KBM-7 (cell line): ENCODE data around the gene TNFRSF4.
A peak's percentile ranks its signal among the peaks of the same experiment; 100 is the strongest.

Experiments
- DNase-seq: peaks from one replicate; pipeline ENCODE4 v3.0.0-alpha.2; 2015
- in situ Hi-C: fragments of 300-500 bp; cut with MboI; formaldehyde crosslinking; loops from 2 replicates; pipeline ENCODE4 v1.14.3; 2020; ENCODE audit warnings: low sequenced_read_pairs, low pct_unique_long_range_greater_than_20kb, mixed read lengths

TNFRSF4 gene

GRCh38 chr1:1225913-1226312, 12.0 kb upstream of the TNFRSF4 start:
- in situ Hi-C loops = loop anchor here (25.0 kb wide), 1 partner anchor 89 kb away; no protein-coding TSS in a partner anchor
- DNase-seq = no peak

GRCh38 chr1:1225238-1225845, 11.4 kb upstream of the TNFRSF4 start:
- DNase-seq = no peak
- in situ Hi-C loops = loop anchor here (25.0 kb wide), 1 partner anchor 88 kb away; no protein-coding TSS in a partner anchor

GRCh38 chr1:1223891-1224290, 9.9 kb upstream of the TNFRSF4 start:
- no peak for DNase-seq
- in situ Hi-C loops = no loop called here

GRCh38 chr1:1223321-1223720, 9.4 kb upstream of the TNFRSF4 start:
- in situ Hi-C loops = no loop called here

GRCh38 chr1:1222575-1223225, 8.7 kb upstream of the TNFRSF4 start:
- in situ Hi-C loops = no loop called here
- no peak for DNase-seq

More at GRCh38 chr1:1223321-1223720, 9.4 kb upstream of the TNFRSF4 start:
- no peak for DNase-seq

- in situ Hi-C loops = no loop called here
- DNase-seq = no peak
These were observed 8.1 kb upstream of the TNFRSF4 start for GRCh38 chr1:1221887-1222574.

- in situ Hi-C loops = no loop called here
- DNase-seq = no peak
These were observed 6.2 kb upstream of the TNFRSF4 start for GRCh38 chr1:1220197-1220596.

GRCh38 chr1:1219341-1219740, 5.4 kb upstream of the TNFRSF4 start:
- in situ Hi-C loops = no loop called here
- DNase-seq = no peak

- no peak for DNase-seq
- in situ Hi-C loops = no loop called here
These were observed 4.7 kb upstream of the TNFRSF4 start for GRCh38 chr1:1218524-1219200.

- DNase-seq = no peak
- in situ Hi-C loops = no loop called here
These were observed 3.9 kb upstream of the TNFRSF4 start for GRCh38 chr1:1217621-1218523.

- no peak for DNase-seq
- in situ Hi-C loops = no loop called here
These were observed 3.0 kb upstream of the TNFRSF4 start for GRCh38 chr1:1216770-1217620.

GRCh38 chr1:1215881-1216605, 2.1 kb upstream of the TNFRSF4 start:
- in situ Hi-C loops = no loop called here
- DNase-seq = no peak

- in situ Hi-C loops = no loop called here
- DNase-seq = no peak
These were observed 1.2 kb upstream of the TNFRSF4 start for GRCh38 chr1:1215080-1215676.

GRCh38 chr1:1212780-1213344, 1.1 kb downstream of the TNFRSF4 start:
- peak; percentile 74 for DNase-seq

GRCh38 chr1:1211541-1212441, 2.2 kb downstream of the TNFRSF4 start:
- in situ Hi-C loops = no loop called here
- DNase-seq = no peak

More at GRCh38 chr1:1212780-1213344, 1.1 kb downstream of the TNFRSF4 start:
- in situ Hi-C loops = no loop called here
